ENCODE results near the gene SAMD4A. TPM values are rescaled to one million over a fixed set of nuclear protein-coding genes. Genes with fewer than 3 reads are reported as not detected.
A peak's percentile ranks its signal among the peaks of the same experiment; 100 is the strongest.

The SAMD4A gene
- total RNA-seq, 1 donor from 2014 or later = 30.0 TPM

DNA sequence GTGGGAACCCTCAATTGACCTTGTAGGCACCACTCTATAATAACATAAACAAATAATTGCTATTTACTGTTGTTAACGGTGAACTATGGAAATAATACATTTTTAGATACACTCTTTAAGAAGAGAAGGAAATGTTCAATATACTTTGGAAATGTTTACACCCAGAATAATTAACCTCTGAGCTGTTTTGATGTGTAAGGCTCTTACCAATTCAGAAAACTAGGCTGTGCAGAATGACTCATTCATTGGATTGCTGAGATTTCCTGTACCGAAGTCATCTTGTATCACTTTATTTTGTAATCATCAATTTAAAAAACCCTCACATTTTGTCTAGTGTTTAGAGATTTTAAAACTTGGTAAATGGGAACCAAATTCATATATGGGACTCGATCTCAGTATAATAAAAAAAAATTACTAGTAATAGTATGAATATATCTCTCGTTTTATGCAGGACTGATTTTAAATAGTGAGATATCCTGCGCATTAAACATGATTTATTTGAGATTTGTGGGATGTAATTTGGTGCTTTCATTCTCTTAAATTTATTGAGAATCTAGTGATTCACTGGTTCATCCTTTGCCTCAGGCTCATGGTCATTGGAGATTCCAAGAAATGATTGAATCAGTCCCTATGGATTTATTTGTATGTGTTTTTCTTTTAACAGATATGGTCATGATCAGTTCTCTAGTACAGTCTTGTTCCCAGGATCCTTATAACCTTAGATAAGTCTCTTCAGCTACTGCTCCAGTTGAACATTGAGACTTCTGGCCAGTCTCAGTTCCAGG is 3.9 kb downstream of the SAMD4A start:
- H3K4me1 Mint-ChIP-seq = peaks cover 34% of the 10 kb centered on the region
- peaks cover 8% of the 10 kb centered on the region for H3K9me3 Mint-ChIP-seq
- DNase-seq (ENCODE audit: low spot score in 2 of 2, unreplicated experiment in 2 of 2) = no peak
- TF ChIP-seq, protein P1, sequence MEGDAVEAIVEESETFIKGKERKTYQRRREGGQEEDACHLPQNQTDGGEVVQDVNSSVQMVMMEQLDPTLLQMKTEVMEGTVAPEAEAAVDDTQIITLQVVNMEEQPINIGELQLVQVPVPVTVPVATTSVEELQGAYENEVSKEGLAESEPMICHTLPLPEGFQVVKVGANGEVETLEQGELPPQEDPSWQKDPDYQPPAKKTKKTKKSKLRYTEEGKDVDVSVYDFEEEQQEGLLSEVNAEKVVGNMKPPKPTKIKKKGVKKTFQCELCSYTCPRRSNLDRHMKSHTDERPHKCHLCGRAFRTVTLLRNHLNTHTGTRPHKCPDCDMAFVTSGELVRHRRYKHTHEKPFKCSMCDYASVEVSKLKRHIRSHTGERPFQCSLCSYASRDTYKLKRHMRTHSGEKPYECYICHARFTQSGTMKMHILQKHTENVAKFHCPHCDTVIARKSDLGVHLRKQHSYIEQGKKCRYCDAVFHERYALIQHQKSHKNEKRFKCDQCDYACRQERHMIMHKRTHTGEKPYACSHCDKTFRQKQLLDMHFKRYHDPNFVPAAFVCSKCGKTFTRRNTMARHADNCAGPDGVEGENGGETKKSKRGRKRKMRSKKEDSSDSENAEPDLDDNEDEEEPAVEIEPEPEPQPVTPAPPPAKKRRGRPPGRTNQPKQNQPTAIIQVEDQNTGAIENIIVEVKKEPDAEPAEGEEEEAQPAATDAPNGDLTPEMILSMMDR (IDR thresholded peaks at IDR 0.05; ENCODE audit: unreplicated experiment) = no peak
- peaks cover 18% of the 10 kb centered on the region for H3K36me3 Mint-ChIP-seq
- no peak overlapping the region for H3K27ac Mint-ChIP-seq
- no peaks in the 10 kb centered on the region for H3K27me3 Mint-ChIP-seq (ENCODE audit: low read depth)
- H3K4me3 Mint-ChIP-seq = no peak overlapping the region

DNA sequence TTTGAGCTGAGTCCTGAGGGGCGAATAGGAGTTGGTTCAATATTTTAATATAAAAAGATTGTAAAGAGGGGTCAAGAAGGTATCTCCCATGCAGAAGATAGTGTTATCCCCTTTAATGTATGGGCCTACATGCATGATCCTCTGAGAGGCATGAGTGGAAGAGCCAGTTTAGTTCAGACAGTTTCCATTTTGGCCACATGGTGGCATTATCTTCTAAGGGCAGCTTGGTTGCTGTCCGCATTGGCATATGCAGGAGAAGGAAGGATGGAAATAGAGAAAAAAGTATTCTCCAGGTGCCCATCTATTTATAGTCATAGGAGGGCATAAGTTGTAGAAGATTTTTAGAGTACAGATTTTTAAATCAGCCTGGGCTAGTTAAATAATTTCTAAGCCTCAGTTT is 5.4 kb downstream of the SAMD4A start:
- H3K27me3 Mint-ChIP-seq (ENCODE audit: low read depth) = no peaks in the 10 kb centered on the region
- H3K4me3 Mint-ChIP-seq = no peak overlapping the region
- TF ChIP-seq, protein P1 (IDR thresholded peaks at IDR 0.05; ENCODE audit: unreplicated experiment) = peak; percentile 39
- H3K4me1 Mint-ChIP-seq = peaks cover 48% of the 10 kb centered on the region
- H3K9me3 Mint-ChIP-seq = peaks cover 8% of the 10 kb centered on the region
- H3K27ac Mint-ChIP-seq = no peak overlapping the region
- no peak for DNase-seq (ENCODE audit: low spot score in 2 of 2, unreplicated experiment in 2 of 2)
- H3K36me3 Mint-ChIP-seq = peaks cover 18% of the 10 kb centered on the region

DNA sequence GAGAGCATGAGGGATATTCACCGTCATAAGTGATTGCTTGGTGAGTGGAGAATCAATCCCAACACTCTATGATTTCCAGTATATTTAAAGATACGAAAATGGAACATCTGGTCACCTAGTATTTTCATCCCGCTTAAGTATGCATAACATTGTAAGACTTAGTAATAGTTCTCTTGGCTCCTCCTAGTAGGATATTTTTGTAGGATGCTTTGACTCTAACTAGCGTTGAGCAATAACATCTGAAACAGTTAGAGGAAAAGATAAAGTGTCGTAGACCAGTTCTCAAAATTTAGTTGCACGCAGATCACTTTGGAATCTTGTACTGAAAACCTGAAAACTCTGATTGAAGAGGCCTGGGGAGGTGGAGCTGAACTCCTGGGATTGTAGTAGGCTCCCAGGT is 7.6 kb downstream of the SAMD4A start:
- Mint-ChIP-seq H3K4me1 (peaks cover 47% of the 10 kb centered on the region), H3K27ac (peak overlapping the region; percentile 31), H3K27me3 (ENCODE audit: low read depth) (no peaks in the 10 kb centered on the region), H3K9me3 (peaks cover 8% of the 10 kb centered on the region), H3K36me3 (peaks cover 18% of the 10 kb centered on the region), H3K4me3 (no peak overlapping the region)
- TF ChIP-seq, protein P1 (IDR thresholded peaks at IDR 0.05; ENCODE audit: unreplicated experiment) = no peak
- DNase-seq (ENCODE audit: low spot score in 2 of 2, unreplicated experiment in 2 of 2) = no peak

DNA sequence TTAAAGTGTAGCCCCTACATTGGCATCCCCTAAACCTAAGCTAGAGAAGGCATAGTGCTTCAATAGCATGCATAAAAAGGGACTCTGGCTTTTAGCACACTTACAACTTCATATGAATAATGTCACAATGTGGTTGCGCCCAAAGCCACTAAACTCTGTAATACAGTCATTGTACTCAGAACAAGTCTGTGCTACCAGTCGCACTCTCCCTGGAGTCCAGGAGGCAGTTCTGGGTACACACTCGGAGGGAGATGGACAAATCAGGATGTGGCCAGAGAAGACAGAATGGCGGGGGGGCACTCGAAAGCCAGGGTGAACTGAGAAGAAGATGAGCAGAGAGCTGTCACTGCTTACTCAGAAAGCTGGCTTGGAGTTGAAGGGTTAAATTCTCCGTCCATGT is 10.6 kb downstream of the SAMD4A start:
- Mint-ChIP-seq H3K4me1 (peaks cover 40% of the 10 kb centered on the region), H3K9me3 (no peaks in the 10 kb centered on the region), H3K27me3 (ENCODE audit: low read depth) (no peaks in the 10 kb centered on the region), H3K4me3 (no peak overlapping the region), H3K27ac (peak overlapping the region; percentile 58), H3K36me3 (peaks cover 10% of the 10 kb centered on the region)
- DNase-seq (ENCODE audit: low spot score in 2 of 2, unreplicated experiment in 2 of 2) = no peak
- TF ChIP-seq, protein P1 (IDR thresholded peaks at IDR 0.05; ENCODE audit: unreplicated experiment) = no peak

DNA sequence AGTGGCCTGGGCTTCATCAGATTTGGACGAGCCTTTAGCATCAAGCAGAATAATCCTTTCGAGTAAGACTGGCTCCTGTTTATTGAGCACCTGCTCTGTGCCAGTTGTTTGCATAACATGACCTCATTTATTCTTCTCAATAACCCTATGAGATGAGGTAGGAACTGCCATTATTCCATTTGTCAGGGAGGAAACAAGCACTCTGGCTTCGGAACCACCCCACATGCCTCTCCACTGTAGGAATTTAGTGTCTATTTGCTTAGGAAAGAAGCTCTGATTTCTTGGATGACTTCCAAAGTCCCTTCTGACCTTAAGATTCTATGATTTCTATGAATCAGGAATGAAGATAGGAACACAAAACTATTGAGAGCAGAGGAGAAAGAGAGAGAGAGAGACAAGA is 11.0 kb downstream of the SAMD4A start:
- no peak overlapping the region for H3K4me3 Mint-ChIP-seq
- TF ChIP-seq, protein P1 (IDR thresholded peaks at IDR 0.05; ENCODE audit: unreplicated experiment) = no peak
- peaks cover 40% of the 10 kb centered on the region for H3K4me1 Mint-ChIP-seq
- peaks cover 8% of the 10 kb centered on the region for H3K36me3 Mint-ChIP-seq
- no peaks in the 10 kb centered on the region for H3K9me3 Mint-ChIP-seq
- H3K27me3 Mint-ChIP-seq (ENCODE audit: low read depth) = no peaks in the 10 kb centered on the region
- H3K27ac Mint-ChIP-seq = peak overlapping the region; percentile 71
- DNase-seq (ENCODE audit: low spot score in 2 of 2, unreplicated experiment in 2 of 2) = no peak

Measured in mesothelial cell of epicardium (in vitro differentiated cells).